SK-N-SH (cell line): ENCODE results near the gene ZNF74.

Source experiments
- CTCF ChIP-seq: fragments of 200-600 bp; sonication (generic); IDR thresholded peaks from 2 replicates; pipeline ENCODE4 v1.6.1; 2017; ENCODE audit warnings: antibody characterized with exemption, mild to moderate bottlenecking, moderate library complexity
- SMC3 ChIP-seq: IDR thresholded peaks from 2 replicates; pipeline ENCODE4 v1.6.1; 2012; ENCODE audit warnings: low read depth, low read length, improper control_type of control experiment

GRCh38 chr22:20395907-20396287, 1.9 kb downstream of the ZNF74 start:
- TF ChIP-seq CTCF (no peak), SMC3 (no peak)
